Hepatocyte (in vitro differentiated cells): Measurements from ENCODE around the gene MAP3K10. TPM values are rescaled to one million over a fixed set of nuclear protein-coding genes. Genes with fewer than 3 reads are reported as not detected.

Experiments
- DNase-seq: peaks from one replicate; pipeline ENCODE4 v3.0.0-alpha.2; 2016; ENCODE audit warnings: low spot score
- H2AFZ ChIP-seq: fragments of 200-600 bp; sonication (generic); 2 replicates; pipeline ENCODE4 v1.6.0; 2016; ENCODE audit warnings: antibody characterized with exemption, mild to moderate bottlenecking
- H3K27ac ChIP-seq: fragments of 200-600 bp; sonication (generic); 2 replicates; pipeline ENCODE4 v1.5.1; 2016; ENCODE audit warnings: mild to moderate bottlenecking
- H3K27me3 ChIP-seq: fragments of 200-600 bp; sonication (generic); 2 replicates; pipeline ENCODE4 v1.6.1; 2016
- H3K36me3 ChIP-seq: fragments of 200-600 bp; sonication (generic); replicated peaks from 2 replicates; pipeline ENCODE4 v1.5.1; 2016; ENCODE audit warnings: low read depth; ENCODE audit not compliant: insufficient read depth
- H3K4me1 ChIP-seq: fragments of 200-600 bp; sonication (generic); 2 replicates; pipeline ENCODE4 v1.5.1; 2016; ENCODE audit warnings: mild to moderate bottlenecking, moderate library complexity; ENCODE audit not compliant: insufficient read depth
- H3K4me2 ChIP-seq: fragments of 200-600 bp; sonication (generic); 2 replicates; pipeline ENCODE4 v1.6.0; 2016
- H3K4me3 ChIP-seq: fragments of 200-600 bp; sonication (generic); 2 replicates; pipeline ENCODE4 v1.5.1; 2016; ENCODE audit warnings: mild to moderate bottlenecking
- H3K79me2 ChIP-seq: fragments of 200-600 bp; sonication (generic); 2 replicates; pipeline ENCODE4 v1.6.0; 2017; ENCODE audit warnings: mild to moderate bottlenecking
- H3K9me2 ChIP-seq: fragments of 200-600 bp; sonication (generic); replicated peaks from 2 replicates; pipeline ENCODE4 v1.6.0; 2017; ENCODE audit warnings: mild to moderate bottlenecking; ENCODE audit not compliant: insufficient read depth
- H3K9me3 ChIP-seq: fragments of 200-600 bp; sonication (generic); 2 replicates; pipeline ENCODE4 v1.5.1; 2016; ENCODE audit warnings: low read depth, mild to moderate bottlenecking
- H4K20me1 ChIP-seq: fragments of 200-600 bp; sonication (generic); 2 replicates; pipeline ENCODE4 v1.6.0; 2016; ENCODE audit warnings: mild to moderate bottlenecking; ENCODE audit not compliant: insufficient read depth, poor library complexity, severe bottlenecking
- EZH2 ChIP-seq: fragments of 200-600 bp; sonication (generic); IDR thresholded peaks from 2 replicates; pipeline ENCODE4 v1.6.1; 2016; ENCODE audit warnings: antibody characterized with exemption, mild to moderate bottlenecking, borderline replicate concordance
- EZH2phosphoT487 ChIP-seq: fragments of 200-600 bp; sonication (generic); IDR thresholded peaks from one replicate; pipeline ENCODE4 v1.6.1; 2018; ENCODE audit warnings: antibody characterized with exemption, mild to moderate bottlenecking, low read depth, moderate library complexity; ENCODE audit not compliant: unreplicated experiment, severe bottlenecking
- WGBS: methylation state at CpG from one replicate; pipeline ENCODE4 v1.1.6; 2016; ENCODE audit warnings: low lambda C conversion rate; ENCODE audit errors: missing lambda C conversion rate; 5-methylcytosine and 5-hydroxymethylcytosine counted together
- polyA plus RNA-seq: library from polyadenylated mRNA; unstranded; fragments of >200 nt; fragmentation: Nextera tagmentation; extraction: Ambion mirVana; gene quantifications from 2 replicates; pipeline ENCODE4 v1.2.1, GENCODE V29; 2016
- total RNA-seq: library from RNA; depleted of rRNA; stranded (reverse); fragments of >200 nt; gene quantifications from 2 replicates; pipeline ENCODE4 v1.2.3, GENCODE V29; 2014
- TF ChIP-seq, protein P1 (sequence below): fragments of 200-600 bp; sonication (generic); IDR thresholded peaks from 2 replicates; pipeline ENCODE4 v1.5.1; 2016; ENCODE audit warnings: antibody characterized with exemption, mild to moderate bottlenecking; ENCODE audit not compliant: poor library complexity

Gene MAP3K10
- total and polyA plus RNA-seq, 2 experiments from 2014 or later: 6.1 to 9.1 TPM

DNA sequence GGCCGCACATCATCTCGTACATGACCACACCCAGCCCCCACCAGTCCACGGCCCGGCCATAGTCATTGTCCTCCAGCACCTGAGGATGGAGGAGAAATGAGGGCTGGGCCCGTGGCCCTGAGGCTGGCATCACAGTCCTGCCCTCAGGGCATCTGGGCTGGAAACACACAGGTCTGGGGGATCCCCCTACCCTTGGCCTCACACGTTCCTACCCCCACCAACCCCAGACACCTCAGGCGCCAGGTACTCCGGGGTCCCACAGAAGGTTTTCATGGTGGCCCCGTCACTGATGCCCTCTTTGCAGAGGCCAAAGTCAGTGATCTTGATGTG, 44.8 kb downstream of the MAP3K10 start:
- no peak overlapping the region for H2AFZ ChIP-seq
- H3K9me2 ChIP-seq: no peaks in the 10 kb centered on the region
- H3K27ac ChIP-seq: no peak overlapping the region
- H3K79me2 ChIP-seq: no peaks in the 10 kb centered on the region
- no peak overlapping the region for H3K4me2 ChIP-seq
- no peak overlapping the region for H3K4me3 ChIP-seq
- 97% methylated on average over 9 of the region's 9 CpGs for WGBS
- TF ChIP-seq, protein P1, sequence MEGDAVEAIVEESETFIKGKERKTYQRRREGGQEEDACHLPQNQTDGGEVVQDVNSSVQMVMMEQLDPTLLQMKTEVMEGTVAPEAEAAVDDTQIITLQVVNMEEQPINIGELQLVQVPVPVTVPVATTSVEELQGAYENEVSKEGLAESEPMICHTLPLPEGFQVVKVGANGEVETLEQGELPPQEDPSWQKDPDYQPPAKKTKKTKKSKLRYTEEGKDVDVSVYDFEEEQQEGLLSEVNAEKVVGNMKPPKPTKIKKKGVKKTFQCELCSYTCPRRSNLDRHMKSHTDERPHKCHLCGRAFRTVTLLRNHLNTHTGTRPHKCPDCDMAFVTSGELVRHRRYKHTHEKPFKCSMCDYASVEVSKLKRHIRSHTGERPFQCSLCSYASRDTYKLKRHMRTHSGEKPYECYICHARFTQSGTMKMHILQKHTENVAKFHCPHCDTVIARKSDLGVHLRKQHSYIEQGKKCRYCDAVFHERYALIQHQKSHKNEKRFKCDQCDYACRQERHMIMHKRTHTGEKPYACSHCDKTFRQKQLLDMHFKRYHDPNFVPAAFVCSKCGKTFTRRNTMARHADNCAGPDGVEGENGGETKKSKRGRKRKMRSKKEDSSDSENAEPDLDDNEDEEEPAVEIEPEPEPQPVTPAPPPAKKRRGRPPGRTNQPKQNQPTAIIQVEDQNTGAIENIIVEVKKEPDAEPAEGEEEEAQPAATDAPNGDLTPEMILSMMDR: no peak
- no peak for TF ChIP-seq EZH2
- TF ChIP-seq EZH2phosphoT487: no peak
- H3K27me3 ChIP-seq: no peaks in the 10 kb centered on the region
- H4K20me1 ChIP-seq: no peaks in the 10 kb centered on the region
- no peaks in the 10 kb centered on the region for H3K36me3 ChIP-seq
- no peak for DNase-seq
- no peaks in the 10 kb centered on the region for H3K9me3 ChIP-seq
- H3K4me1 ChIP-seq: peaks cover 10% of the 10 kb centered on the region

DNA sequence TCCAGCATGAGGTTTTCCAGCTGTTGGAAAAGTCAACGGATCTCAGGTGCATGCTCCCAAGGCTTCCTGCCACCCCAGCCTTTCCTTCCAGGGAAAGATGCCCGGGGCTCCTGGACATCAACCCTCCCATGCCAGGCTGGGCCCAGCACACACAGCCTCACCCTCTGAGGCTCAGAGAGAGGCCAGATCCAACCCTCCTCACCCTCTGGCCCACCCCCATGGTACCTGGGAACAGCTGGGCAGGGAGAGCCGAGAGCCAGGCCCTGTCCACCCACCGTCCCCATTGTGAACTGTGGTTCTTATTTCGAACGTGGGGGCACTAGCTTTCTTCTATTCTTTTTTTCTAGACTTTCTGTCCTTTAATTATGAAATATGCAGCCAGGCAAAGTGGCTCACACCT, 45.1 kb downstream of the MAP3K10 start:
- H3K4me1 ChIP-seq: peaks cover 10% of the 10 kb centered on the region
- 98% methylated on average over 6 of the region's 6 CpGs for WGBS
- no peaks in the 10 kb centered on the region for H3K79me2 ChIP-seq
- no peaks in the 10 kb centered on the region for H3K9me2 ChIP-seq
- no peak overlapping the region for H3K27ac ChIP-seq
- H2AFZ ChIP-seq: no peak overlapping the region
- no peaks in the 10 kb centered on the region for H3K27me3 ChIP-seq
- H4K20me1 ChIP-seq: no peaks in the 10 kb centered on the region
- DNase-seq: no peak
- H3K4me3 ChIP-seq: no peak overlapping the region
- no peaks in the 10 kb centered on the region for H3K36me3 ChIP-seq
- H3K4me2 ChIP-seq: no peak overlapping the region
- no peaks in the 10 kb centered on the region for H3K9me3 ChIP-seq
- TF ChIP-seq, protein P1: no peak
- TF ChIP-seq EZH2phosphoT487 (no peak), EZH2 (no peak)

DNA sequence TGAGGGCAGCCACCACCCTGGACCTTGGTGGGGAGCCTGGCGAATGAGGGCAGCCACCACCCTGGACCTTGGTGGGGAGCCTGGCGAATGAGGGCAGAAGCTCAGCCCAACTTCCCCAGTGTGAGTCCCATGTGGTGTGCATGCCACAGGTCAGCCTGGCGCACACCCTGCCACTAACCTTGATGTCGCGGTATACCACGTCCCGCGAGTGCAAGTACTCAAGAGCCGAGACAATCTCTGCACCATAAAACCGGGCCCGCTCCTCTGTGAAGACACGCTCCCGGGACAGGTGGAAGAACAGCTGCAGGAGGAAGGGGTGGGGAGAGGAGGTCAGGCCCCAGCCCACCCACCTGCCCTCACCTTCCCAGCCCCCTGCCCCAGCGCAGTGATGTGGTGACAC, 46.6 kb downstream of the MAP3K10 start:
- no peaks in the 10 kb centered on the region for H3K27me3 ChIP-seq
- H3K4me1 ChIP-seq: no peaks in the 10 kb centered on the region
- no peak overlapping the region for H2AFZ ChIP-seq
- H3K36me3 ChIP-seq: no peaks in the 10 kb centered on the region
- no peak overlapping the region for H3K27ac ChIP-seq
- no peaks in the 10 kb centered on the region for H3K79me2 ChIP-seq
- H3K4me2 ChIP-seq: no peak overlapping the region
- DNase-seq: no peak
- TF ChIP-seq, protein P1: no peak
- no peak for TF ChIP-seq EZH2phosphoT487
- no peak for TF ChIP-seq EZH2
- no peak overlapping the region for H3K4me3 ChIP-seq
- no peaks in the 10 kb centered on the region for H3K9me3 ChIP-seq
- H4K20me1 ChIP-seq: no peaks in the 10 kb centered on the region
- no peaks in the 10 kb centered on the region for H3K9me2 ChIP-seq
- WGBS: 98% methylated on average over 13 of the region's 14 CpGs

DNA sequence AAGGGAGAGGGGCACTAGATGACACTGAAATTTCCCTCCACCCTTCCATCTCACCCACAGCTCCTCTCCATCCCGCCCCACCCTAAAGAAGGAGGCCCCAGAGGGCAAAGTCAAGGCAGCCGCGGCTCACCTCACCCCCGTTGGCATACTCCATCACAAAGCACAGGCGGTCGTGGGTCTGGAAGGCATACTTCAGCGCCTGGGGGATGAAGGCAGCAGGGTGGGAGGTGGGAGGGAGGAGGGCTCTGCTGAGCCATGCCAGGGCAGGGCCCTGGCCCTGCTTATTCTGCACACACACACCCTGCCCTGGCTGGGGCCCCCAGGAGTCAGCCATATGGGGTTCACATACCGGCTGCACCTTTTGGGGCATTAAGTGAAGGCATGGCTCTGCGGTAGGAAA, 47.5 kb downstream of the MAP3K10 start:
- Histone ChIP-seq H3K79me2 (peaks cover 5% of the 10 kb centered on the region), H3K4me2 (no peak overlapping the region), H3K27me3 (no peaks in the 10 kb centered on the region), H3K4me1 (no peaks in the 10 kb centered on the region), H3K9me2 (no peaks in the 10 kb centered on the region), H3K9me3 (no peaks in the 10 kb centered on the region), H2AFZ (no peak overlapping the region), H3K36me3 (no peaks in the 10 kb centered on the region), H3K27ac (no peak overlapping the region), H3K4me3 (no peak overlapping the region), H4K20me1 (no peaks in the 10 kb centered on the region)
- no peak for DNase-seq
- no peak for TF ChIP-seq EZH2phosphoT487
- no peak for TF ChIP-seq EZH2
- TF ChIP-seq, protein P1: no peak
- WGBS: 94% methylated on average over 9 of the region's 9 CpGs
